Esophagus squamous epithelium (tissue), 5 donors: ENCODE data around the gene ROCK2. TPM values are rescaled to one million over a fixed set of nuclear protein-coding genes. Genes with fewer than 3 reads are reported as not detected.

Source experiments
- DNase-seq: peaks from one replicate; lab custom pipeline; 2025; lab: John Stamatoyannopoulos, UW
- H3K27ac ChIP-seq, 4 donors: fragments of 200-600 bp; sonication (generic); one replicate each; pipeline ENCODE4 v1.5.1; 2016 to 2019; ENCODE audit warnings: mild to moderate bottlenecking in 1 of 4
- H3K27me3 ChIP-seq, 4 donors: fragments of 200-600 bp; sonication (generic); 1 replicate in 3 of 4; 2 replicates in 1 of 4; pipeline versions ENCODE4 v1.5.1 to v1.6.0; 2017 to 2021; ENCODE audit warnings: antibody characterized with exemption in 1 of 4
- H3K36me3 ChIP-seq, 3 donors: fragments of 200-600 bp; sonication (generic); one replicate each; pipeline ENCODE4 v1.5.1; 2016 to 2019
- H3K4me1 ChIP-seq, 3 donors: fragments of 200-600 bp; sonication (generic); one replicate each; pipeline ENCODE4 v1.5.1; 2017 to 2019
- H3K4me3 ChIP-seq, 4 donors: fragments of 200-600 bp; sonication (generic); 1 replicate in 3 of 4; 2 replicates in 1 of 4; pipeline ENCODE4 v1.5.1; 2016 to 2019; ENCODE audit warnings: mild to moderate bottlenecking in 2 of 4, moderate library complexity in 1 of 4
- H3K9me3 ChIP-seq, 3 donors: fragments of 200-600 bp; sonication (generic); one replicate each; pipeline ENCODE4 v1.5.1; 2016 to 2019
- POLR2A ChIP-seq, 4 donors: fragments of 450-650 bp; IDR thresholded peaks; one replicate each; pipeline ENCODE4 v1.6.1; 2017; ENCODE audit warnings: antibody characterized with exemption in 4 of 4, mild to moderate bottlenecking in 4 of 4, moderate library complexity in 3 of 4
- WGBS, 2 donors: methylation state at CpG; one replicate each; pipeline ENCODE4 v1.1.5; 2018; 5-methylcytosine and 5-hydroxymethylcytosine counted together
- intact Hi-C: fragments of 100-400 bp; cut with DNase I; formaldehyde crosslinking; loops from one replicate; pipeline ENCODE4 v1.15.0; 2022
- total RNA-seq, 4 donors: library from RNA; depleted of rRNA; stranded (reverse); fragments of >200 nt; gene quantifications; one replicate each; pipeline ENCODE4 v1.1.0, GENCODE V29; 2016
- TF ChIP-seq, protein P1 (sequence below), 6 experiments: fragments of 450-650 bp in 4 of 6; fragments of 200-600 bp in 2 of 6; sonication (generic) in 2 of 6; IDR thresholded peaks; one replicate each; pipeline ENCODE4 v1.5.1; 2016 to 2019; ENCODE audit warnings: antibody characterized with exemption in 6 of 6, mild to moderate bottlenecking in 4 of 6, moderate library complexity in 4 of 6
- donor health status: DM: yes; HTN: yes; CAD: no.

ROCK2 gene
- total RNA-seq, 4 donors from 2014 or later: 15.2 to 50.5 (median 21.4) TPM

DNA sequence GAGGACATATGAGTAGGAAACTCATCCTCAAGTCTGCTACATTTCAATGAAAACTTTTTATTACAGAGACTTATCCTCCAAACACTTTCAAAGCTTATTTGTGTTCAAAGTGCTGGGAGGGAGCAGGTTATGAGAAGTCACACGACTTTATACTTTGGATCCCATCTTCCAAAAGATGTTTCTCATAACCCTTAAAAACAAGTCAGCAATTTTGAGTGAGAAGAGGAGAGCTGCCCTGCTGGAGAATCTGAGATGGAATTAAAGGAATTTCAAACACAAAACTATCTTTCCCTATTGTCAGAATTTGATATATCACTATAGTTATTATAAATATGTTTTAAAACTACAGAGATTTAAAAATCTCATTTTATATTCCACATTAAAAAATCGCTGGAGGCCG lies 45.8 kb downstream of the ROCK2 start:
- 40 to 73% methylated on average over 3 of the region's 3 CpGs for WGBS, 2 donors

DNA sequence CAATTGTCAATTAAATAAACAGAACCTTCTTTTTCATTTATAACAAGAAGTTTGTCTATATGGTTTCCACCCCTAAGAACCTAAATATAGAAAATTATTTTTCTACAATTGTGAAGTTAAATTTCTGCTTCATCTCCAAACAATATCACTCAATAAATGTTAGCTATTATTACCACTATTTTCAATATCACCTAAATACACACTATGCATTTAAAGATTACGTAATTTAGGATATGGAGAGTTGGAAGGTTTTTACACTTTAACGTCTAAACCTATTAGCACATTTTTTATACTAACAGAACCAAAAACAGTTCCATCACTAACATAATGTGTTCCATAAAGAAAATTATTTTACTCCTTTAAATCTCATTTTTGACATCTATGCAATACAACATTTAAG lies 48.0 kb downstream of the ROCK2 start:
- no peak for TF ChIP-seq POLR2A (IDR thresholded peaks at IDR 0.05)
- TF ChIP-seq, protein P1, sequence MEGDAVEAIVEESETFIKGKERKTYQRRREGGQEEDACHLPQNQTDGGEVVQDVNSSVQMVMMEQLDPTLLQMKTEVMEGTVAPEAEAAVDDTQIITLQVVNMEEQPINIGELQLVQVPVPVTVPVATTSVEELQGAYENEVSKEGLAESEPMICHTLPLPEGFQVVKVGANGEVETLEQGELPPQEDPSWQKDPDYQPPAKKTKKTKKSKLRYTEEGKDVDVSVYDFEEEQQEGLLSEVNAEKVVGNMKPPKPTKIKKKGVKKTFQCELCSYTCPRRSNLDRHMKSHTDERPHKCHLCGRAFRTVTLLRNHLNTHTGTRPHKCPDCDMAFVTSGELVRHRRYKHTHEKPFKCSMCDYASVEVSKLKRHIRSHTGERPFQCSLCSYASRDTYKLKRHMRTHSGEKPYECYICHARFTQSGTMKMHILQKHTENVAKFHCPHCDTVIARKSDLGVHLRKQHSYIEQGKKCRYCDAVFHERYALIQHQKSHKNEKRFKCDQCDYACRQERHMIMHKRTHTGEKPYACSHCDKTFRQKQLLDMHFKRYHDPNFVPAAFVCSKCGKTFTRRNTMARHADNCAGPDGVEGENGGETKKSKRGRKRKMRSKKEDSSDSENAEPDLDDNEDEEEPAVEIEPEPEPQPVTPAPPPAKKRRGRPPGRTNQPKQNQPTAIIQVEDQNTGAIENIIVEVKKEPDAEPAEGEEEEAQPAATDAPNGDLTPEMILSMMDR (IDR thresholded peaks at IDR 0.05): no peak
- Histone ChIP-seq H3K4me3 (no peak overlapping the region), H3K4me1 (peaks cover 0 to 8% (median 0%) of the 10 kb centered on the region in 3 donors), H3K9me3 (no peaks in the 10 kb centered on the region), H3K36me3 (no peaks in the 10 kb centered on the region), H3K27ac (no peak overlapping the region), H3K27me3 (no peaks in the 10 kb centered on the region)
- WGBS, 2 donors: 75 to 79% methylated on average over 2 of the region's 2 CpGs
- DNase-seq: no peak
- intact Hi-C loops: no loop called here

More for the DNA sequence above, 45.8 kb downstream of the ROCK2 start:
- TF ChIP-seq, protein P1 (IDR thresholded peaks at IDR 0.05): no peak
- no peak for TF ChIP-seq POLR2A (IDR thresholded peaks at IDR 0.05)
- no peak for DNase-seq
- no peaks in the 10 kb centered on the region for H3K36me3 ChIP-seq
- H3K9me3 ChIP-seq: no peaks in the 10 kb centered on the region
- no peak overlapping the region for H3K27ac ChIP-seq
- H3K27me3 ChIP-seq: no peaks in the 10 kb centered on the region
- no peak overlapping the region for H3K4me3 ChIP-seq
- H3K4me1 ChIP-seq: peaks cover 0 to 8% (median 0%) of the 10 kb centered on the region in 3 donors
- intact Hi-C loops: no loop called here

DNA sequence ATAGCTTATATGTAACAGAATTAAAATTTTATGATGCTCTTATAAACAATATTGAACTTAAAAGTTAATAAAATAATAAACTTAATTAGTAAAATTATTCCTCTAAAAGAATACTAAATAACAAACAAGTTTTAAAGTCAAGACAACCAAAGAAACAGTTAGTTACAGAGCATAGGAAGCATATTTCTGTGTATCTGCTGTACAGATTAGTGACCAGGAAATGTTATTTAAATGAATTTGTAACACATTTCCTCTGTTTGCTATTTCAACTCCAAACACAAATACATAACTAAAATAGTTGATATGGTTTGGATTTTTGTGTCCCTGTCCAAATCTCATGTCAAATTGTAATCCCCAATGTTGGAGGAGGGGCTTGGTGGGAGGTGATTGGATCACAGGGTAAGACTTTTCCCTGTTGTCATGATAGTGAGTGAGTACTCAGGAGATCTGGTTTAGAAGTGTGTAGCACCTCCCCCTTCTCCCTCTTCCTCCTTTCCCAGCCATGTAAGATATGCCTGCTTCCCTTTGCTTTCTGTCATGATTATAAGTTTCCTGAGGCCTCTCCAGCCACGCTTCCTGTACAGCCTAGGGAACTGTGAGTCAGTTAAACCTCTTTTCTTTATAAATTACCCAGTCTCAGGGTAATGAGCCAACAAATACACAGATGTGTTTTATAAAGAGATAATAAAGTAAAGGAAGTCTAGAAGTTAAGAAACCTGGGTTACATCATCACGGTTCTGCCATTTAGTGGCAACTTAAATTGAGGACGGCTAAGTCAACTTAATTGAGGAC lies 51.8 kb downstream of the ROCK2 start:
- DNase-seq: no peak
- peaks cover 0 to 21% (median 0%) of the 10 kb centered on the region in 3 donors for H3K4me1 ChIP-seq
- no peak for TF ChIP-seq POLR2A (IDR thresholded peaks at IDR 0.05)
- TF ChIP-seq, protein P1 (IDR thresholded peaks at IDR 0.05): no peak
- no peaks in the 10 kb centered on the region for H3K9me3 ChIP-seq
- no peaks in the 10 kb centered on the region for H3K27me3 ChIP-seq
- no peak overlapping the region for H3K27ac ChIP-seq
- no peaks in the 10 kb centered on the region for H3K36me3 ChIP-seq
- no peak overlapping the region for H3K4me3 ChIP-seq
- intact Hi-C loops: no loop called here
- 40 to 64% methylated on average over 2 to 3 of the region's 3 CpGs for WGBS, 2 donors

DNA sequence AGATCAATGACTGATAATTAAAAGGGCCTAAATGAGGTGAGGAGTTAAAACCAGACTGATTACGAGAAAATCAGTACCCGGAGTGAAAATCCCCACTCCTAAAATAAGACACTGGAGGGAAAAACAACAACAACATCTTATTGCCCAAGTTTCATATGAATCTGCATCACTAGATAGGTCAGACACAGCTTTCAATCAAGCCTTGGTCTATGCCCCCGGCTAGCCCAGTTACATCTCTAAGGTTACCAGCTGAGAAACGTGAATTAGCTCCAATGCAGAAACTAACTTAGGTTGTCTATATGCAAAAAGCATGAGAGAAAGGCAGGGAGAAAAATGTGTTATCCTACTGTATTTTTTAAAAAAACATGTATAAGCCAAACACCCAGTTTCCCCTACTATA lies 53.7 kb downstream of the ROCK2 start:
- peaks cover 0 to 6% (median 0%) of the 10 kb centered on the region in 3 donors for H3K36me3 ChIP-seq
- intact Hi-C loops: no loop called here
- no peak for DNase-seq
- 85 to 86% methylated on average over 4 of the region's 4 CpGs for WGBS, 2 donors
- H3K4me3 ChIP-seq: no peak overlapping the region
- H3K27ac ChIP-seq: no peak overlapping the region
- peaks cover 0 to 15% (median 0%) of the 10 kb centered on the region in 3 donors for H3K4me1 ChIP-seq
- H3K9me3 ChIP-seq: no peaks in the 10 kb centered on the region
- no peak for TF ChIP-seq POLR2A (IDR thresholded peaks at IDR 0.05)
- TF ChIP-seq, protein P1 (IDR thresholded peaks at IDR 0.05): no peak
- H3K27me3 ChIP-seq: no peaks in the 10 kb centered on the region

DNA sequence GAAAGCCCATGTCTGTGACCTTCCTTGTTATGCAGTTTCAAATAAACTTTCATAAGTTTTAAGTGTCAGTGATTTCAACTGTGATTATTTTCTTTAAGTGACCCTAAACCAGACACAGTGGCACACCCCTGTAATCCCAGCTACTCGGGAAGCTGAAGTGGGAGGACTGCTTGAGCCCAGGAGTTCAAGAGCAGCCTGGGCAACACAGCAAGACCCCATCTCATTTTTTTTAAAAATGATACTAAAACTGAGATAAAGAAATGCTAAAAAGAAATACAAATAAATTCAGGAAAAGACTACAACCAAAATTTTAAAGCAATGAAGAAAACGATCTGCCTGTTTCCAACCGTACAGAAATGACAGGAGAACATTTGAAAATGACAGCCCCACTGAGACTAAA lies 54.2 kb downstream of the ROCK2 start:
- 44 to 85% methylated on average over 3 of the region's 3 CpGs for WGBS, 2 donors
- H3K27me3 ChIP-seq: no peaks in the 10 kb centered on the region
- no peak for DNase-seq
- peaks cover 0 to 15% (median 0%) of the 10 kb centered on the region in 3 donors for H3K4me1 ChIP-seq
- intact Hi-C loops: no loop called here
- H3K27ac ChIP-seq: no peak overlapping the region
- no peak overlapping the region for H3K4me3 ChIP-seq
- no peaks in the 10 kb centered on the region for H3K9me3 ChIP-seq
- peaks cover 0 to 11% (median 0%) of the 10 kb centered on the region in 3 donors for H3K36me3 ChIP-seq
- TF ChIP-seq, protein P1 (IDR thresholded peaks at IDR 0.05): no peak
- TF ChIP-seq POLR2A (IDR thresholded peaks at IDR 0.05): no peak
